D721Med (cell line): ENCODE measurements around the gene SCYGR3.

Source experiments
- DNase-seq: peaks from one replicate; pipeline ENCODE4 v3.0.0; 2011; ENCODE audit warnings: low spot score; ENCODE audit not compliant: insufficient read length
- FAIRE-seq: peaks from 2 replicates; lab custom pipeline; 2011; peaks lifted over from hg19 to GRCh38; lab: Jason Lieb, UNC
- TF ChIP-seq, protein P1 (sequence below): IDR thresholded peaks from 2 replicates; pipeline ENCODE4 v1.5.1; 2012; ENCODE audit warnings: mild to moderate bottlenecking, control low read depth; ENCODE audit not compliant: insufficient read depth; ENCODE audit errors: missing control alignments

Gene SCYGR3

DNA sequence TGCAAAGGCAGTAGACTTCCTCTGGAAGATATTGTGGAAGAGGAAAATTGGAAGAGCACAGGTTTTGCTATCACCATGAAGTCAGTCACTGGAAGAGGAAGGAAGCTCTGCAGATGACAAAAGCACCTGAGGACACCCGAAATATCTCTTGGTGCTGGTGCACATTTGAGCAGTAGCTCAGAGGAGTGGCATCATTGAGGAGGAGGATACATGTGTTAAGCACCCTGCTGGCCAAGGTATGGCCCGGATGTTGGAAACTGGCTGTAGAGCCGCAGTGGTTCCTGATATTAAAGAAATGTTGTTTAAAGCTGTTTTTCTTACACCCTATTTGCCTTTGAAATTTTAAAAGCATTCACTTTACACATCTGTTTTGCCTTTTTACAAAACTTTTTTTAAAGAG lies 48.6 kb downstream of the SCYGR3 start:
- TF ChIP-seq, protein P1, sequence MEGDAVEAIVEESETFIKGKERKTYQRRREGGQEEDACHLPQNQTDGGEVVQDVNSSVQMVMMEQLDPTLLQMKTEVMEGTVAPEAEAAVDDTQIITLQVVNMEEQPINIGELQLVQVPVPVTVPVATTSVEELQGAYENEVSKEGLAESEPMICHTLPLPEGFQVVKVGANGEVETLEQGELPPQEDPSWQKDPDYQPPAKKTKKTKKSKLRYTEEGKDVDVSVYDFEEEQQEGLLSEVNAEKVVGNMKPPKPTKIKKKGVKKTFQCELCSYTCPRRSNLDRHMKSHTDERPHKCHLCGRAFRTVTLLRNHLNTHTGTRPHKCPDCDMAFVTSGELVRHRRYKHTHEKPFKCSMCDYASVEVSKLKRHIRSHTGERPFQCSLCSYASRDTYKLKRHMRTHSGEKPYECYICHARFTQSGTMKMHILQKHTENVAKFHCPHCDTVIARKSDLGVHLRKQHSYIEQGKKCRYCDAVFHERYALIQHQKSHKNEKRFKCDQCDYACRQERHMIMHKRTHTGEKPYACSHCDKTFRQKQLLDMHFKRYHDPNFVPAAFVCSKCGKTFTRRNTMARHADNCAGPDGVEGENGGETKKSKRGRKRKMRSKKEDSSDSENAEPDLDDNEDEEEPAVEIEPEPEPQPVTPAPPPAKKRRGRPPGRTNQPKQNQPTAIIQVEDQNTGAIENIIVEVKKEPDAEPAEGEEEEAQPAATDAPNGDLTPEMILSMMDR: no peak
- no peak for DNase-seq
- no peak for FAIRE-seq

DNA sequence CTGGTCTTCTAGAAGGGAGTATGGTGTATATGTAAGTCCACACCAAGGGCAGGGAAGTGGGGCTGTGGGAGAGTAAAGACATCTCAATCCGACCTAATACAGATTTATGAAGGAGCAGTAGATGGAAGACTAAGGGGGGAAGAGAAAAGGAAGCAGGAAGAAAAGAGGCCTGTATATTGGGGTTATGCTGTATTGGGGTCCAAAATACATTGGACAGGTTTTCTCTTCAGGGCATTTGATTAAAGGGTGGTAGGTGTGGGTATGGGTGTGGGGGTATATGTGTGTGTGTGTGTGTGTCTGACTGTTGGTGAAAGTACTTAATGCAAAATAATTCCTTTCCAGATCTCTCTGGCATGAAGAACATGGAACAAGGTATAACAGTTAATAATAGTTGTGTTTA lies 49.6 kb downstream of the SCYGR3 start:
- TF ChIP-seq, protein P1: no peak
- no peak for DNase-seq
- no peak for FAIRE-seq
